Urinary bladder (tissue), 4 donors: ENCODE measurements around the gene DLGAP3. TPM values are rescaled to one million over a fixed set of nuclear protein-coding genes. Genes with fewer than 3 reads are reported as not detected.

Source experiments
- DNase-seq: peaks from one replicate; pipeline ENCODE4 v3.0.0-alpha.2; 2015; ENCODE audit errors: extremely low spot score
- H3K27ac ChIP-seq: one replicate; pipeline ENCODE4 v1.5.1; 2013; ENCODE audit warnings: low read depth, mild to moderate bottlenecking, moderate library complexity
- H3K36me3 ChIP-seq: one replicate; pipeline ENCODE4 v1.6.1; 2013; ENCODE audit warnings: mild to moderate bottlenecking, moderate library complexity; ENCODE audit not compliant: insufficient read depth
- H3K4me1 ChIP-seq: one replicate; pipeline ENCODE4 v1.6.1; 2013; ENCODE audit warnings: mild to moderate bottlenecking, moderate library complexity; ENCODE audit not compliant: insufficient read depth
- H3K4me3 ChIP-seq: one replicate; pipeline ENCODE4 v1.5.1; 2013; ENCODE audit warnings: low read depth, low read length
- WGBS: extraction: QIAGEN DNeasy Blood & Tissue Kit; methylation state at CpG from one replicate; pipeline ENCODE4 v1.1.7; 2013; 5-methylcytosine and 5-hydroxymethylcytosine counted together
- polyA plus RNA-seq: library from polyadenylated mRNA; stranded (reverse); fragments of 200-250 nt; gene quantifications from one replicate; pipeline ENCODE4 v1.2.3, GENCODE V29; 2013
- total RNA-seq: library from RNA; depleted of rRNA; stranded (reverse); fragments of >200 nt; gene quantifications from one replicate; pipeline ENCODE4 v1.2.3, GENCODE V29; 2014
- donor health status: healthy with polysubstance abuse.
- donor health status: healthy.

Gene DLGAP3
- total and polyA plus RNA-seq, 2 donors = 0.29 TPM; not detected in 1

GRCh38 chr1:34863501-34863900 is 65.9 kb downstream of the DLGAP3 start:
- no peak for DNase-seq
- Histone ChIP-seq H3K4me1 (no peaks in the 10 kb centered on the region), H3K27ac (no peak overlapping the region), H3K36me3 (no peaks in the 10 kb centered on the region), H3K4me3 (no peak overlapping the region)

GRCh38 chr1:34859446-34860200 is 69.8 kb downstream of the DLGAP3 start, which contains the start of gene SMIM12:
TSS of gene SMIM12 (minus strand) at chr1:34859749. CDS start at chr1:34855977, 3,772 bp downstream.
- H3K4me1 ChIP-seq = peaks cover 1% of the 10 kb centered on the region
- peak; percentile 74 for DNase-seq
- H3K4me3 ChIP-seq = peak within 1 kb of the TSS; percentile 89
- 1% methylated on average over 47 of the region's 47 CpGs for WGBS
- H3K27ac ChIP-seq = peak within 1 kb of the TSS; percentile 82
- no peaks in the 10 kb centered on the region for H3K36me3 ChIP-seq

- under 1% methylated on average over 15 of the region's 15 CpGs for WGBS
- Histone ChIP-seq H3K4me1 (peaks cover 1% of the 10 kb centered on the region), H3K4me3 (peak overlapping the region; percentile 89), H3K36me3 (no peaks in the 10 kb centered on the region), H3K27ac (no peak overlapping the region)
- no peak for DNase-seq
Observed at GRCh38 chr1:34858901-34859445, 70.5 kb downstream of the DLGAP3 start.

GRCh38 chr1:34856697-34857096 is 72.8 kb downstream of the DLGAP3 start:
- WGBS = 95% methylated on average over 6 of the region's 6 CpGs
- H3K4me3 ChIP-seq = no peak overlapping the region
- H3K36me3 ChIP-seq = no peaks in the 10 kb centered on the region
- DNase-seq = no peak
- H3K4me1 ChIP-seq = peaks cover 1% of the 10 kb centered on the region
- no peak overlapping the region for H3K27ac ChIP-seq

GRCh38 chr1:34852677-34853217 is 76.7 kb downstream of the DLGAP3 start:
- Histone ChIP-seq H3K4me1 (no peaks in the 10 kb centered on the region), H3K4me3 (no peak overlapping the region), H3K27ac (no peak overlapping the region), H3K36me3 (no peaks in the 10 kb centered on the region)
- peak; percentile 74 for DNase-seq
- 24% methylated on average over 6 of the region's 6 CpGs for WGBS

GRCh38 chr1:34851431-34852105 is 77.9 kb downstream of the DLGAP3 start:
- WGBS = 78% methylated on average over 13 of the region's 13 CpGs
- no peaks in the 10 kb centered on the region for H3K4me1 ChIP-seq
- DNase-seq = no peak
- no peak overlapping the region for H3K4me3 ChIP-seq
- H3K36me3 ChIP-seq = no peaks in the 10 kb centered on the region
- H3K27ac ChIP-seq = no peak overlapping the region

GRCh38 chr1:34850382-34850781 is 79.1 kb downstream of the DLGAP3 start:
- H3K4me3 ChIP-seq = no peak overlapping the region
- no peak for DNase-seq
- no peak overlapping the region for H3K27ac ChIP-seq
- H3K4me1 ChIP-seq = no peaks in the 10 kb centered on the region
- H3K36me3 ChIP-seq = no peaks in the 10 kb centered on the region
- 66% methylated on average over 6 of the region's 6 CpGs for WGBS

- DNase-seq = no peak
- WGBS = 68% methylated on average over 7 of the region's 7 CpGs
Observed at GRCh38 chr1:34847094-34847493, 82.4 kb downstream of the DLGAP3 start.

GRCh38 chr1:34846265-34846664 is 83.2 kb downstream of the DLGAP3 start:
- DNase-seq = no peak
- Histone ChIP-seq H3K27ac (no peak overlapping the region), H3K4me3 (no peak overlapping the region), H3K36me3 (no peaks in the 10 kb centered on the region), H3K4me1 (no peaks in the 10 kb centered on the region)
- 87% methylated on average over 2 of the region's 2 CpGs for WGBS

More at GRCh38 chr1:34847094-34847493, 82.4 kb downstream of the DLGAP3 start:
- H3K36me3 ChIP-seq = no peaks in the 10 kb centered on the region
- no peaks in the 10 kb centered on the region for H3K4me1 ChIP-seq
- no peak overlapping the region for H3K27ac ChIP-seq
- no peak overlapping the region for H3K4me3 ChIP-seq

GRCh38 chr1:34845131-34845901 is 84.1 kb downstream of the DLGAP3 start:
- DNase-seq = no peak
- H3K27ac ChIP-seq = no peak overlapping the region
- H3K4me3 ChIP-seq = no peak overlapping the region
- 75% methylated on average over 16 of the region's 16 CpGs for WGBS
- no peaks in the 10 kb centered on the region for H3K36me3 ChIP-seq
- no peaks in the 10 kb centered on the region for H3K4me1 ChIP-seq

- no peak overlapping the region for H3K4me3 ChIP-seq
- WGBS = 62% methylated on average over 4 of the region's 4 CpGs
- H3K27ac ChIP-seq = no peak overlapping the region
- no peak for DNase-seq
- H3K4me1 ChIP-seq = no peaks in the 10 kb centered on the region
- no peaks in the 10 kb centered on the region for H3K36me3 ChIP-seq
Observed at GRCh38 chr1:34844252-34844634, 85.2 kb downstream of the DLGAP3 start.

- Histone ChIP-seq H3K27ac (no peak overlapping the region), H3K36me3 (no peaks in the 10 kb centered on the region), H3K4me1 (no peaks in the 10 kb centered on the region), H3K4me3 (no peak overlapping the region)
- WGBS = 53% methylated on average over 14 of the region's 14 CpGs
- DNase-seq = no peak
Observed at GRCh38 chr1:34843392-34844251, 85.8 kb downstream of the DLGAP3 start.
